Fibroblast of lung (primary cell): ENCODE data around the gene LAMC3.

Experiments
- EZH2 ChIP-seq: IDR thresholded peaks from 2 replicates; pipeline ENCODE4 v1.5.1; 2012; ENCODE audit warnings: low read length, control low read depth, mild to moderate bottlenecking; ENCODE audit errors: missing control alignments
- TF ChIP-seq, protein P1 (sequence below), 2 donors: IDR thresholded peaks in 1 of 2; conservative IDR thresholded peaks in 1 of 2; 1 replicate in 1 of 2; 2 replicates in 1 of 2; pipeline ENCODE4 v1.5.1; 2011 to 2012; ENCODE audit warnings: low read length in 2 of 2, control low read depth in 1 of 2, inconsistent platforms in 1 of 2, low read depth in 1 of 2, mild to moderate bottlenecking in 1 of 2

DNA sequence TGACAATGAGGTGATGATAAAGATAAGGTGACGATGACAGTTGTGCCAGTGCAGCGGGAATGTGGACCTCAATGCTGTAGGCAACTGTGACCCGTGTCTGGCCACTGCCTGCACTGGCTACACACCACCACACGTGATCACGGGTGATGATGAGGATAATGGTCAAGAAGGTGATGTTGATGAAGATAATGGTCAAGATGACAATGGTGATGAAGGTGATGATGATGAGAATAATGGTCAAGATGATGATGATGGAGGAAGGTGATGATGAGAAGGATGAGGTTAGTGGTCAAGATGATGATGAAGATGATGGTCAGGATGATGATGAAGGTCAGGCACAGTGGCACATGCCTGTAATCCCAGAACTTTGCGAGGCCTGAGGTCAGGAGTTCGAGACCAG lies 56.6 kb downstream of the LAMC3 start:
- TF ChIP-seq, protein P1, sequence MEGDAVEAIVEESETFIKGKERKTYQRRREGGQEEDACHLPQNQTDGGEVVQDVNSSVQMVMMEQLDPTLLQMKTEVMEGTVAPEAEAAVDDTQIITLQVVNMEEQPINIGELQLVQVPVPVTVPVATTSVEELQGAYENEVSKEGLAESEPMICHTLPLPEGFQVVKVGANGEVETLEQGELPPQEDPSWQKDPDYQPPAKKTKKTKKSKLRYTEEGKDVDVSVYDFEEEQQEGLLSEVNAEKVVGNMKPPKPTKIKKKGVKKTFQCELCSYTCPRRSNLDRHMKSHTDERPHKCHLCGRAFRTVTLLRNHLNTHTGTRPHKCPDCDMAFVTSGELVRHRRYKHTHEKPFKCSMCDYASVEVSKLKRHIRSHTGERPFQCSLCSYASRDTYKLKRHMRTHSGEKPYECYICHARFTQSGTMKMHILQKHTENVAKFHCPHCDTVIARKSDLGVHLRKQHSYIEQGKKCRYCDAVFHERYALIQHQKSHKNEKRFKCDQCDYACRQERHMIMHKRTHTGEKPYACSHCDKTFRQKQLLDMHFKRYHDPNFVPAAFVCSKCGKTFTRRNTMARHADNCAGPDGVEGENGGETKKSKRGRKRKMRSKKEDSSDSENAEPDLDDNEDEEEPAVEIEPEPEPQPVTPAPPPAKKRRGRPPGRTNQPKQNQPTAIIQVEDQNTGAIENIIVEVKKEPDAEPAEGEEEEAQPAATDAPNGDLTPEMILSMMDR (conservative IDR thresholded peaks at IDR 0.05 in 1 of 2, IDR thresholded peaks at IDR 0.05 in 1 of 2; ENCODE audit: low read depth in 1 of 2, low read length in 2 of 2), result no peak
- TF ChIP-seq EZH2, result no peak
